PC-3 (cell line): ENCODE measurements around the gene L1CAM.

Source experiments
- EZH2 ChIP-seq: fragments of 300-600 bp; sonication (generic); IDR thresholded peaks from one replicate; pipeline ENCODE4 v1.6.1; 2017; ENCODE audit warnings: antibody characterized with exemption, mild to moderate bottlenecking, low read length; ENCODE audit not compliant: unreplicated experiment
- TF ChIP-seq, protein P1 (sequence below): fragments of 300-600 bp; sonication (generic); conservative IDR thresholded peaks from 2 replicates; pipeline ENCODE4 v1.5.1; 2017; ENCODE audit warnings: antibody characterized with exemption, low read depth, mild to moderate bottlenecking, low read length

DNA sequence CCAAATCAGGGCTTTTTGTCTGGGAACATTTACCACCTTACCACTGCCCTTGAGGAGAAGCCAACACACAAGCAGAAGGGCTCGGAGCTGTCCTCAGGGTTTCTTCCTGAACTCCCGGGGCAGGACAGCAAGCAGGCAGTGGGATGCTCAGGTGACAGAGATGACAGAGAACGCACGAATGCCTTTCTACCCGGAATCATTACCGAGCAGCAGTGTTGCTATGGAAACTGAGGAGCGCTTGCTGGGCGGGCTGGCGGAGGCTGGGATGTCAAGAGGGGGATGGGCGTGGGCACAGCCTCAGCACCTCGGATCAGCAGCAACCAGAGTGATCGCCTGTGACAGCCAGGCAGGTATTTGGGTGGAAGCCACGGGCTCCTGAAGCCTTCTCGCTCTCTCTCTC lies 73.8 kb downstream of the L1CAM start:
- TF ChIP-seq, protein P1, sequence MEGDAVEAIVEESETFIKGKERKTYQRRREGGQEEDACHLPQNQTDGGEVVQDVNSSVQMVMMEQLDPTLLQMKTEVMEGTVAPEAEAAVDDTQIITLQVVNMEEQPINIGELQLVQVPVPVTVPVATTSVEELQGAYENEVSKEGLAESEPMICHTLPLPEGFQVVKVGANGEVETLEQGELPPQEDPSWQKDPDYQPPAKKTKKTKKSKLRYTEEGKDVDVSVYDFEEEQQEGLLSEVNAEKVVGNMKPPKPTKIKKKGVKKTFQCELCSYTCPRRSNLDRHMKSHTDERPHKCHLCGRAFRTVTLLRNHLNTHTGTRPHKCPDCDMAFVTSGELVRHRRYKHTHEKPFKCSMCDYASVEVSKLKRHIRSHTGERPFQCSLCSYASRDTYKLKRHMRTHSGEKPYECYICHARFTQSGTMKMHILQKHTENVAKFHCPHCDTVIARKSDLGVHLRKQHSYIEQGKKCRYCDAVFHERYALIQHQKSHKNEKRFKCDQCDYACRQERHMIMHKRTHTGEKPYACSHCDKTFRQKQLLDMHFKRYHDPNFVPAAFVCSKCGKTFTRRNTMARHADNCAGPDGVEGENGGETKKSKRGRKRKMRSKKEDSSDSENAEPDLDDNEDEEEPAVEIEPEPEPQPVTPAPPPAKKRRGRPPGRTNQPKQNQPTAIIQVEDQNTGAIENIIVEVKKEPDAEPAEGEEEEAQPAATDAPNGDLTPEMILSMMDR: no peak
- TF ChIP-seq EZH2: no peak
